ENCODE results near the gene USF1. TPM values are rescaled to one million over a fixed set of nuclear protein-coding genes. Genes with fewer than 3 reads are reported as not detected.
"Not testable (repeated sequence)": the region's sequence is repeated elsewhere in the genome, so short reads cannot be mapped to it uniquely, and the experiment has no call there.

USF1 gene
- total RNA-seq, 1 donor from 2014 or later, result 66.4 TPM

- DNase-seq (ENCODE audit: low spot score in 2 of 2, unreplicated experiment in 2 of 2), result peak; percentile 32 to 65
- H3K4me3 Mint-ChIP-seq, result peak within 1 kb of the TSS; percentile 86
- no peaks in the 10 kb centered on the region for H3K9me3 Mint-ChIP-seq
- H3K27ac Mint-ChIP-seq, result peak within 1 kb of the TSS; percentile 100
- no peaks in the 10 kb centered on the region for H3K36me3 Mint-ChIP-seq
- peaks cover 8% of the 10 kb centered on the region for H3K27me3 Mint-ChIP-seq (ENCODE audit: low read depth)
- H3K4me1 Mint-ChIP-seq, result peaks cover 45% of the 10 kb centered on the region
- TF ChIP-seq CTCF (IDR thresholded peaks at IDR 0.05; ENCODE audit: unreplicated experiment), result peak; percentile 30
These were observed 25.1 kb downstream of the USF1 start, which contains the start of gene F11R for GRCh38 chr1:161020509-161021164. TSS of gene F11R (minus strand) at chr1:161021152. CDS start at chr1:161021073, 79 bp downstream.

GRCh38 chr1:161019751-161020495 is 25.9 kb downstream of the USF1 start:
- DNase-seq (ENCODE audit: low spot score in 2 of 2, unreplicated experiment in 2 of 2), result no peak
- Mint-ChIP-seq H3K9me3 (no peaks in the 10 kb centered on the region), H3K27ac (peak overlapping the region; percentile 100), H3K27me3 (ENCODE audit: low read depth) (peaks cover 8% of the 10 kb centered on the region), H3K4me3 (peak overlapping the region; percentile 86), H3K36me3 (no peaks in the 10 kb centered on the region), H3K4me1 (peaks cover 45% of the 10 kb centered on the region)
- TF ChIP-seq CTCF (IDR thresholded peaks at IDR 0.05; ENCODE audit: unreplicated experiment), result no peak

GRCh38 chr1:161019111-161019660 is 26.6 kb downstream of the USF1 start:
- H3K36me3 Mint-ChIP-seq; H3K27me3 Mint-ChIP-seq (ENCODE audit: low read depth); H3K9me3 Mint-ChIP-seq; DNase-seq (ENCODE audit: low spot score in 2 of 2, unreplicated experiment in 2 of 2): not testable (repeated sequence)
- H3K27ac Mint-ChIP-seq, result peak overlapping the region; percentile 100
- H3K4me1 Mint-ChIP-seq, result peaks cover 46% of the 10 kb centered on the region
- H3K4me3 Mint-ChIP-seq, result peak overlapping the region; percentile 86

DNA sequence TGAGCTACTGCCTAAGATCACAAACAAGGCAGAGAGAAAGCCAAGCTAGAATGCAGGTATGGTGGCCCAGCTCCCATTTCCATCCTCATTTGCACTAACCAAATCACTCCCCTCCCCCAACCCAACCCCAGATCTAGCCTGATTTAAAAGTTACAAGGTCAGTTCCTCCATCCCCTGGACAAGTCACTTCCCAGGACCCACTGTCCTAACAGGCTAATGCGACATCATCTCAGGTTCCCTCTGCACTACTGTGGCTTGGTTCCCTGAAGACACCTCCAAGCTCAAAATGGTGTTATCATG is 27.2 kb downstream of the USF1 start:
- Mint-ChIP-seq H3K27ac (peak overlapping the region; percentile 100), H3K36me3 (no peaks in the 10 kb centered on the region), H3K4me1 (peaks cover 52% of the 10 kb centered on the region), H3K27me3 (ENCODE audit: low read depth) (peaks cover 8% of the 10 kb centered on the region), H3K9me3 (no peaks in the 10 kb centered on the region), H3K4me3 (peak overlapping the region; percentile 86)
- DNase-seq (ENCODE audit: low spot score in 2 of 2, unreplicated experiment in 2 of 2), result no peak
- TF ChIP-seq CTCF (IDR thresholded peaks at IDR 0.05; ENCODE audit: unreplicated experiment), result no peak

DNA sequence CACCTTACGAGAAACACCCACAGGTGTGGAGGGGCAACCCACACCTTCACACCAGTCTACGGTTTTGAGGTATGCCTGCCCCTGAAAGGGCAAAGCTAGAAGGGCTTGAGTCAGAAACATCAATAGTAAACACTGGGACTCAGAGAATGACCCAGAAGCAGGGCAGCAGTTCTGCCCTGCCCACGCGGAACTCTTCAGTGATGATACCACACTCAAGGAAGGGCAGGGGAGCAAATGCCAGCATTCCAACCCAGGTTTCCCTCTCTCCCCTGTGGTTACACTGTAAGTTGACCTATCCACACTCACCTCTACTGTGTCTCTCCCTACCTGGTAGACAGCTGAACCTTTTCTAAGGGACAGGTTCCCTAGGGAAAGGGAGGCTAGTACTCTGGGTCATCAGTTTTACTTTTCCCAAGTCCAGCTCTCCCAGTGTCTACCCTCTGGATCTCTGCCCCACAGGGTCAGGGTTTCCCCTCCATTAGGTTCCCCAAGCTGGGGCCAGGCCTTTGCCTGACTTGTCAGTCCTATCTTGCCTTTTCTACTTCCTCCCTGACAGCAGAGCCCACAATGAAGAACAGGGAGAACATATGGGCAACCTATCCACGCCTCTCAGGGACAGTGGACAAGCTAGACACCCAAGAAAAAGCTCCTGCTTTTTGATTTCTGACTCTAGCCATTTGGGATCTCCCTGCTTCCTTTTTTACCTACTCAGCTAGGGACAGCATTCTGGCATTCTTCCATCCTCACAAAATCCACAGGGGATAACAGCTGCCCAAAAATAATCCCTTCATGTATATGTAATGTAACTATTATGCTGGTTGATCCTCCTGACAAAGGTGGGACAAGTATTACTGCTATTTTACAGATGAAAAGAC is 27.8 kb downstream of the USF1 start:
- H3K9me3 Mint-ChIP-seq, result no peaks in the 10 kb centered on the region
- no peak for DNase-seq (ENCODE audit: low spot score in 2 of 2, unreplicated experiment in 2 of 2)
- peak overlapping the region; percentile 86 for H3K4me3 Mint-ChIP-seq
- no peaks in the 10 kb centered on the region for H3K36me3 Mint-ChIP-seq
- H3K4me1 Mint-ChIP-seq, result peaks cover 58% of the 10 kb centered on the region
- H3K27me3 Mint-ChIP-seq (ENCODE audit: low read depth), result peaks cover 8% of the 10 kb centered on the region
- H3K27ac Mint-ChIP-seq, result peak overlapping the region; percentile 100
- TF ChIP-seq CTCF (IDR thresholded peaks at IDR 0.05; ENCODE audit: unreplicated experiment), result no peak

- H3K9me3 Mint-ChIP-seq; H3K36me3 Mint-ChIP-seq; DNase-seq (ENCODE audit: low spot score in 2 of 2, unreplicated experiment in 2 of 2); H3K4me3 Mint-ChIP-seq; H3K27me3 Mint-ChIP-seq (ENCODE audit: low read depth): not testable (repeated sequence)
- Mint-ChIP-seq H3K27ac (peak overlapping the region; percentile 100), H3K4me1 (peaks cover 61% of the 10 kb centered on the region)
These were observed 28.6 kb downstream of the USF1 start for GRCh38 chr1:161017181-161017580.

- not testable (repeated sequence) for H3K36me3 Mint-ChIP-seq; H3K27me3 Mint-ChIP-seq (ENCODE audit: low read depth); DNase-seq (ENCODE audit: low spot score in 2 of 2, unreplicated experiment in 2 of 2); H3K4me3 Mint-ChIP-seq; H3K9me3 Mint-ChIP-seq
- Mint-ChIP-seq H3K27ac (peak overlapping the region; percentile 100), H3K4me1 (peaks cover 64% of the 10 kb centered on the region)
These were observed 29.1 kb downstream of the USF1 start for GRCh38 chr1:161016683-161017082.

Data from mesothelial cell of epicardium (in vitro differentiated cells).